K562 (cell line): ENCODE measurements around the gene IFFO2. TPM values are rescaled to one million over a fixed set of nuclear protein-coding genes. Genes with fewer than 3 reads are reported as not detected.

Experiments used
- ATAC-seq: fragments of 200-7000 bp; cut with Tn5 transposase; 3 replicates; pipeline ENCODE4 v1.9.1; 2020; ENCODE audit warnings: moderate library complexity
- BruUV-seq: library from RNA; stranded (reverse); fragments of 400-500 nt; replicated peaks from 2 replicates; lab custom pipeline; 2021; lab: Mats Ljungman, UMichigan
- CTCF ChIA-PET: fragments of 300-600 bp; formaldehyde crosslinking; extraction: SDS; loops from one replicate; lab custom pipeline; 2021; ENCODE audit warnings: low intra/inter-chr PET ratio; lab: Yijun Ruan, JAX
- POLR2A ChIA-PET: fragments of 300-600, 350-650 bp; sonication (Branson Sonifier 250); formaldehyde crosslinking; extraction: SDS; loops from one replicate; lab custom pipeline; 2021; ENCODE audit warnings: antibody characterized with exemption, inconsistent platforms; lab: Yijun Ruan, JAX
- DNase-seq, 4 experiments: peaks; one replicate each; pipeline versions ENCODE4 v3.0.0 to v3.0.0-alpha.2; 2011 to 2018; ENCODE audit warnings: low spot score in 3 of 4, mixed read lengths in 3 of 4; ENCODE audit errors: extremely low read depth in 1 of 4
- FAIRE-seq: peaks from 2 replicates; lab custom pipeline; 2011; peaks lifted over from hg19 to GRCh38; lab: Jason Lieb, UNC
- H2AFZ ChIP-seq: 2 replicates; pipeline ENCODE4 v1.6.0; 2011; ENCODE audit warnings: low read depth, low read length, control low read depth, inconsistent platforms
- H3K27ac ChIP-seq: fragments of 200-600 bp; 3 replicates; pipeline ENCODE4 v1.8.0; 2011; ENCODE audit warnings: low read depth, mild to moderate bottlenecking, control low read depth, inconsistent platforms, low read length, moderate library complexity, mixed read lengths; ENCODE audit errors: extremely low read depth
- H3K27me3 ChIP-seq, 2 experiments: fragments of 300-600 bp in 1 of 2; 2 replicates in 1 of 2; 3 replicates in 1 of 2; pipeline versions ENCODE4 v1.6.0 to v1.8.0; 2011; ENCODE audit warnings: inconsistent platforms in 2 of 2, low read length in 2 of 2, mild to moderate bottlenecking in 1 of 2, mixed read lengths in 1 of 2, moderate library complexity in 1 of 2; ENCODE audit not compliant: control insufficient read depth in 2 of 2, insufficient read depth in 2 of 2
- H3K36me3 ChIP-seq: fragments of 300-600 bp; 3 replicates; pipeline ENCODE4 v1.8.0; 2011; ENCODE audit warnings: mild to moderate bottlenecking, low read length, inconsistent platforms; ENCODE audit not compliant: control insufficient read depth, insufficient read depth
- H3K4me1 ChIP-seq, 2 experiments: fragments of 200-600 bp in 1 of 2; replicated peaks in 1 of 2; 2 replicates in 1 of 2; 3 replicates in 1 of 2; pipeline versions ENCODE4 v1.5.1 to v1.8.0; 2011; ENCODE audit warnings: inconsistent platforms in 2 of 2, low read length in 2 of 2, mild to moderate bottlenecking in 1 of 2, mixed read lengths in 1 of 2, moderate library complexity in 1 of 2; ENCODE audit not compliant: control insufficient read depth in 2 of 2, insufficient read depth in 2 of 2
- H3K4me2 ChIP-seq: 2 replicates; pipeline ENCODE4 v1.6.1; 2011; ENCODE audit warnings: low read length, control low read depth, inconsistent platforms, mixed read lengths; ENCODE audit not compliant: insufficient read depth
- H3K4me3 ChIP-seq: fragments of 200-600 bp; sonication (generic), shearing (Covaris generic); 2 replicates; pipeline ENCODE4 v1.5.1; 2016; ENCODE audit warnings: control low read depth, inconsistent platforms
- H3K79me2 ChIP-seq: fragments of 200-600 bp; 3 replicates; pipeline ENCODE4 v1.8.0; 2011; ENCODE audit warnings: low read length, inconsistent platforms; ENCODE audit not compliant: control insufficient read depth, insufficient read depth
- H3K9ac ChIP-seq, 2 experiments: 2 replicates each; pipeline versions ENCODE4 v1.6.0 to v1.6.1; 2011; ENCODE audit warnings: low read depth in 2 of 2, low read length in 2 of 2, control low read depth in 1 of 2, inconsistent platforms in 1 of 2, mild to moderate bottlenecking in 1 of 2, mixed read lengths in 1 of 2; ENCODE audit not compliant: insufficient read depth in 1 of 2
- H3K9me1 ChIP-seq: one replicate; pipeline ENCODE4 v1.6.0; 2011; ENCODE audit warnings: inconsistent platforms, mild to moderate bottlenecking, low read length, moderate library complexity; ENCODE audit not compliant: control insufficient read depth, insufficient read depth
- H3K9me3 ChIP-seq: replicated peaks from 2 replicates; pipeline ENCODE4 v1.5.1; 2011; ENCODE audit warnings: low read depth, low read length, inconsistent platforms; ENCODE audit not compliant: control insufficient read depth, insufficient read depth
- H4K20me1 ChIP-seq: replicated peaks from 2 replicates; pipeline ENCODE4 v1.6.1; 2011; ENCODE audit warnings: low read length, inconsistent platforms, mixed read lengths; ENCODE audit not compliant: control insufficient read depth, insufficient read depth
- CBFA2T3 ChIP-seq: fragments of 450-650 bp; IDR thresholded peaks from 2 replicates; pipeline ENCODE4 v1.6.1; 2017
- CCAR2 ChIP-seq: fragments of 200-400 bp; formaldehyde crosslinking; IDR thresholded peaks from 2 replicates; pipeline ENCODE4 v1.6.1; 2017; ENCODE audit warnings: mild to moderate bottlenecking, low read depth, low read length
- CXXC5 ChIP-seq: fragments of 250-450 bp; sonication (Bioruptor Pico); IDR thresholded peaks from 2 replicates; pipeline ENCODE4 v1.8.0; 2022; ENCODE audit warnings: inconsistent platforms, mild to moderate bottlenecking, moderate library complexity
- DIDO1 ChIP-seq: fragments of 450-650 bp; IDR thresholded peaks from 2 replicates; pipeline ENCODE4 v1.6.1; 2016; ENCODE audit warnings: low read depth, missing biosample characterization, missing genetic modification characterization
- KAT7 ChIP-seq: sonication (generic); formaldehyde crosslinking; IDR thresholded peaks from 2 replicates; pipeline ENCODE4 v1.8.0; 2022; ENCODE audit warnings: missing genetic modification reagents, mild to moderate bottlenecking, borderline replicate concordance
- NFIX ChIP-seq: fragments of 250-450 bp; sonication (Bioruptor Pico); IDR thresholded peaks from 2 replicates; pipeline ENCODE4 v1.4.0; 2020; ENCODE audit warnings: low read depth, mild to moderate bottlenecking, moderate library complexity
- NFRKB ChIP-seq: fragments of 450-650 bp; IDR thresholded peaks from 2 replicates; pipeline ENCODE4 v1.6.1; 2016; ENCODE audit warnings: low read depth
- PHB ChIP-seq: fragments of 250-450 bp; sonication (Bioruptor Pico); IDR thresholded peaks from 2 replicates; pipeline ENCODE4 v1.5.0; 2021
- TEAD2 ChIP-seq: fragments of 450-650 bp; IDR thresholded peaks from 2 replicates; pipeline ENCODE4 v1.6.1; 2016; ENCODE audit warnings: missing genetic modification characterization, control low read depth, missing compliant biosample characterization
- XRCC3 ChIP-seq: fragments of 450-650 bp; IDR thresholded peaks from 2 replicates; pipeline ENCODE4 v1.6.1; 2017; ENCODE audit warnings: mild to moderate bottlenecking, moderate library complexity
- ZNF740 ChIP-seq, 3 experiments: fragments of 200-800 bp in 1 of 3; sonication (Bioruptor generic) in 1 of 3; sonication (generic) in 1 of 3; formaldehyde crosslinking in 1 of 3; IDR thresholded peaks; 2 replicates each; pipeline versions ENCODE4 v1.6.1 to v1.8.0; 2016 to 2022; ENCODE audit warnings: mild to moderate bottlenecking in 2 of 3, missing compliant biosample characterization in 2 of 3, missing genetic modification characterization in 2 of 3, missing genetic modification reagents in 1 of 3
- WGBS: fragments of 100-300 bp; shearing (Covaris generic); methylation state at CpG from one replicate; pipeline ENCODE4 v1.1.6; 2016; ENCODE audit warnings: low coverage, mixed read lengths; ENCODE audit not compliant: insufficient coverage; ENCODE audit errors: missing lambda C conversion rate; 5-methylcytosine and 5-hydroxymethylcytosine counted together
- in situ Hi-C: fragments of 300-500 bp; cut with MboI; formaldehyde crosslinking; loops from 4 replicates; pipeline ENCODE4 v1.15.0; 2018; ENCODE audit warnings: inconsistent platforms, mixed read lengths
- intact Hi-C: fragments of 100-400 bp; cut with micrococcal nuclease; formaldehyde crosslinking; loops from 2 replicates; pipeline ENCODE4 v1.14.2; 2022
- polyA plus RNA-seq, 8 experiments: library from polyadenylated mRNA; depleted of rRNA in 4 of 8; stranded (reverse) in 5 of 8; unstranded in 3 of 8; fragments of >200 nt; fragmentation: Nextera tagmentation in 2 of 8; fragmentation: Illumina TruSeq in 1 of 8; extraction: Ambion mirVana in 2 of 8; extraction: Trizol in 1 of 8; gene quantifications; 2 replicates each; pipeline versions ENCODE4 v1.2.1 to v1.2.3, GENCODE V29; 2011 to 2014; ENCODE audit warnings: inconsistent platforms in 1 of 8, missing spikeins in 1 of 8
- total RNA-seq, 7 experiments: library from RNA; depleted of rRNA in 6 of 7; stranded (reverse); fragments of >200 nt in 6 of 7; fragmentation: Illumina TruSeq in 2 of 7; extraction: Trizol in 2 of 7; gene quantifications; 2 replicates each; pipeline versions ENCODE4 v1.2.1 to v1.2.3, GENCODE V29; 2011 to 2021; ENCODE audit warnings: low replicate concordance in 1 of 7
- TF ChIP-seq, protein P1 (sequence below): IDR thresholded peaks from 2 replicates; pipeline ENCODE4 v1.6.1; 2011; ENCODE audit not compliant: insufficient read length; ENCODE audit errors: extremely low read depth
- TF ChIP-seq, protein P2 (sequence below), 2 experiments: fragments of 450-650 bp; conservative IDR thresholded peaks; 2 replicates each; pipeline ENCODE4 v1.6.1; 2017; ENCODE audit warnings: mild to moderate bottlenecking in 2 of 2, moderate library complexity in 2 of 2
- TF ChIP-seq, protein P3 (sequence below): fragments of 250-450 bp; sonication (Bioruptor Pico); IDR thresholded peaks from 2 replicates; pipeline ENCODE4 v1.4.0; 2020; ENCODE audit warnings: mild to moderate bottlenecking, moderate library complexity, borderline replicate concordance

The IFFO2 gene
- total and polyA plus RNA-seq, 9 of the 15 experiments (the other 6 are each of a cell fraction or from before 2014, with no cell fraction given), result 0.15 to 1.0 (median 0.44) TPM; not detected in 2

GRCh38 chr1:18861590-18861989 lies 94.9 kb downstream of the IFFO2 start:
- Histone ChIP-seq H3K9me1 (no peaks in the 10 kb centered on the region), H3K79me2 (no peaks in the 10 kb centered on the region), H3K9me3 (no peaks in the 10 kb centered on the region), H3K27me3 (peaks cover 24 to 52% of the 10 kb centered on the region in 2 experiments), H2AFZ (no peak overlapping the region), H3K36me3 (no peaks in the 10 kb centered on the region), H3K9ac (no peak overlapping the region), H3K27ac (no peak overlapping the region)
- 3% methylated on average over 8 of the region's 8 CpGs for whole genome bisulfite sequencing
- POLR2A ChIA-PET, result interaction anchor here (0.7 to 0.8 kb wide), 2 partner anchors 11 to 873 kb away, joined by 3 read pairs; no protein-coding TSS in a partner anchor
- DNase-seq, result no peak
- intact Hi-C loops, result no loop called here
- TF ChIP-seq CCAR2 (no peak), NFIX (no peak), CBFA2T3 (no peak), DIDO1 (no peak), TEAD2 (tag) (no peak), NFRKB (no peak), PHB (no peak), ZNF740 (CRISPR knock-in tag; IDR thresholded peaks at IDR 0.05) (no peak), ZNF740 (tag; IDR thresholded peaks at IDR 0.05) (no peak), XRCC3 (no peak), KAT7 (CRISPR knock-in tag) (no peak), CXXC5 (no peak)
- TF ChIP-seq, protein P1, sequence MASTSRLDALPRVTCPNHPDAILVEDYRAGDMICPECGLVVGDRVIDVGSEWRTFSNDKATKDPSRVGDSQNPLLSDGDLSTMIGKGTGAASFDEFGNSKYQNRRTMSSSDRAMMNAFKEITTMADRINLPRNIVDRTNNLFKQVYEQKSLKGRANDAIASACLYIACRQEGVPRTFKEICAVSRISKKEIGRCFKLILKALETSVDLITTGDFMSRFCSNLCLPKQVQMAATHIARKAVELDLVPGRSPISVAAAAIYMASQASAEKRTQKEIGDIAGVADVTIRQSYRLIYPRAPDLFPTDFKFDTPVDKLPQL, result no peak
- TF ChIP-seq, protein P2, sequence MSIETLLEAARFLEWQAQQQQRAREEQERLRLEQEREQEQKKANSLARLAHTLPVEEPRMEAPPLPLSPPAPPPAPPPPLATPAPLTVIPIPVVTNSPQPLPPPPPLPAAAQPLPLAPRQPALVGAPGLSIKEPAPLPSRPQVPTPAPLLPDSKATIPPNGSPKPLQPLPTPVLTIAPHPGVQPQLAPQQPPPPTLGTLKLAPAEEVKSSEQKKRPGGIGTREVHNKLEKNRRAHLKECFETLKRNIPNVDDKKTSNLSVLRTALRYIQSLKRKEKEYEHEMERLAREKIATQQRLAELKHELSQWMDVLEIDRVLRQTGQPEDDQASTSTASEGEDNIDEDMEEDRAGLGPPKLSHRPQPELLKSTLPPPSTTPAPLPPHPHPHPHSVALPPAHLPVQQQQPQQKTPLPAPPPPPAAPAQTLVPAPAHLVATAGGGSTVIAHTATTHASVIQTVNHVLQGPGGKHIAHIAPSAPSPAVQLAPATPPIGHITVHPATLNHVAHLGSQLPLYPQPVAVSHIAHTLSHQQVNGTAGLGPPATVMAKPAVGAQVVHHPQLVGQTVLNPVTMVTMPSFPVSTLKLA (conservative IDR thresholded peaks at IDR 0.05), result no peak
- TF ChIP-seq, protein P3, sequence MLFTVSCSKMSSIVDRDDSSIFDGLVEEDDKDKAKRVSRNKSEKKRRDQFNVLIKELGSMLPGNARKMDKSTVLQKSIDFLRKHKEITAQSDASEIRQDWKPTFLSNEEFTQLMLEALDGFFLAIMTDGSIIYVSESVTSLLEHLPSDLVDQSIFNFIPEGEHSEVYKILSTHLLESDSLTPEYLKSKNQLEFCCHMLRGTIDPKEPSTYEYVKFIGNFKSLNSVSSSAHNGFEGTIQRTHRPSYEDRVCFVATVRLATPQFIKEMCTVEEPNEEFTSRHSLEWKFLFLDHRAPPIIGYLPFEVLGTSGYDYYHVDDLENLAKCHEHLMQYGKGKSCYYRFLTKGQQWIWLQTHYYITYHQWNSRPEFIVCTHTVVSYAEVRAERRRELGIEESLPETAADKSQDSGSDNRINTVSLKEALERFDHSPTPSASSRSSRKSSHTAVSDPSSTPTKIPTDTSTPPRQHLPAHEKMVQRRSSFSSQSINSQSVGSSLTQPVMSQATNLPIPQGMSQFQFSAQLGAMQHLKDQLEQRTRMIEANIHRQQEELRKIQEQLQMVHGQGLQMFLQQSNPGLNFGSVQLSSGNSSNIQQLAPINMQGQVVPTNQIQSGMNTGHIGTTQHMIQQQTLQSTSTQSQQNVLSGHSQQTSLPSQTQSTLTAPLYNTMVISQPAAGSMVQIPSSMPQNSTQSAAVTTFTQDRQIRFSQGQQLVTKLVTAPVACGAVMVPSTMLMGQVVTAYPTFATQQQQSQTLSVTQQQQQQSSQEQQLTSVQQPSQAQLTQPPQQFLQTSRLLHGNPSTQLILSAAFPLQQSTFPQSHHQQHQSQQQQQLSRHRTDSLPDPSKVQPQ (CRISPR knock-in tag), result no peak
- TF ChIP-seq, all 486 proteins: peak for 0
- no peak for ATAC-seq
- CTCF ChIA-PET, result no interaction called here
- H3K4me2 ChIP-seq, result no peak overlapping the region
- no peak overlapping the region for H3K4me3 ChIP-seq
- no peaks in the 10 kb centered on the region for H3K4me1 ChIP-seq
- no TSS peak for BruUV-seq
- FAIRE-seq, result no peak
- H4K20me1 ChIP-seq, result peaks cover 11% of the 10 kb centered on the region
- in situ Hi-C loops, result no loop called here
